HepG2 (cell line): ENCODE measurements around the gene BBIP1. TPM values are rescaled to one million over a fixed set of nuclear protein-coding genes. Genes with fewer than 3 reads are reported as not detected.
A peak's percentile ranks its signal among the peaks of the same experiment; 100 is the strongest.

Experiments
- ATAC-seq: fragments of 200-7000 bp; cut with Tn5 transposase; 3 replicates; pipeline ENCODE4 v1.9.1; 2020; ENCODE audit warnings: mild to moderate bottlenecking, moderate library complexity
- BruUV-seq: library from RNA; stranded (reverse); fragments of 400-500 nt; replicated peaks from 2 replicates; lab custom pipeline; 2021; lab: Mats Ljungman, UMichigan
- CTCF ChIA-PET: fragments of 300-600 bp; formaldehyde crosslinking; extraction: SDS; loops from one replicate; lab custom pipeline; 2021; ENCODE audit warnings: low total read pairs, inconsistent platforms, low intra/inter-chr PET ratio; lab: Yijun Ruan, JAX
- POLR2A ChIA-PET: fragments of 350-600 bp; sonication (Branson Sonifier 250); formaldehyde crosslinking; loops from one replicate; lab custom pipeline; 2020; ENCODE audit warnings: antibody characterized with exemption, inconsistent platforms; lab: Yijun Ruan, JAX
- DNase-seq: peaks from one replicate; pipeline ENCODE4 v3.0.0-alpha.2; 2015; ENCODE audit warnings: low spot score
- FAIRE-seq: peaks from 3 replicates; lab custom pipeline; 2011; peaks lifted over from hg19 to GRCh38; lab: Jason Lieb, UNC
- H2AFZ ChIP-seq: one replicate; pipeline ENCODE4 v1.6.1; 2011; ENCODE audit warnings: low read length, inconsistent platforms
- H3K27ac ChIP-seq: fragments of 300-600 bp; 3 replicates; pipeline ENCODE4 v1.8.0; 2011; ENCODE audit warnings: mixed run types, mild to moderate bottlenecking, mixed read lengths, low read length, inconsistent platforms; ENCODE audit not compliant: insufficient read depth; ENCODE audit errors: extremely low read length
- H3K27me3 ChIP-seq, 2 experiments: fragments of 200-600 bp in 1 of 2; 2 replicates in 1 of 2; 3 replicates in 1 of 2; pipeline versions ENCODE4 v1.6.0 to v1.8.0; 2011; ENCODE audit warnings: low read length in 2 of 2, mild to moderate bottlenecking in 2 of 2, moderate library complexity in 2 of 2, inconsistent platforms in 1 of 2; ENCODE audit not compliant: insufficient read depth in 2 of 2, control insufficient read depth in 1 of 2
- H3K36me3 ChIP-seq, 2 experiments: fragments of 200-600 bp in 1 of 2; replicated peaks in 1 of 2; 2 replicates in 1 of 2; 3 replicates in 1 of 2; pipeline versions ENCODE4 v1.5.1 to v1.8.0; 2011; ENCODE audit warnings: low read length in 2 of 2, inconsistent platforms in 1 of 2; ENCODE audit not compliant: insufficient read depth in 2 of 2, control insufficient read depth in 1 of 2
- H3K4me1 ChIP-seq: 2 replicates; pipeline ENCODE4 v1.5.1; 2012; ENCODE audit warnings: low read length, inconsistent platforms; ENCODE audit not compliant: insufficient read depth
- H3K4me2 ChIP-seq: 2 replicates; pipeline ENCODE4 v1.6.0; 2011; ENCODE audit warnings: low read depth, low read length, inconsistent platforms
- H3K4me3 ChIP-seq, 3 experiments: fragments of 200-600 bp in 1 of 3; sonication (generic), shearing (Covaris generic) in 1 of 3; replicated peaks in 1 of 3; 2 replicates each; pipeline ENCODE4 v1.5.1; 2011 to 2016; ENCODE audit warnings: low read length in 3 of 3, inconsistent platforms in 2 of 3, low read depth in 2 of 3, mild to moderate bottlenecking in 2 of 3, control low read depth in 1 of 3, mixed read lengths in 1 of 3; ENCODE audit not compliant: insufficient read depth in 1 of 3
- H3K79me2 ChIP-seq: one replicate; pipeline ENCODE4 v1.6.1; 2011; ENCODE audit warnings: low read length, inconsistent platforms; ENCODE audit not compliant: insufficient read depth
- H3K9ac ChIP-seq: 2 replicates; pipeline ENCODE4 v1.6.0; 2011; ENCODE audit warnings: mild to moderate bottlenecking, low read depth, low read length, inconsistent platforms; ENCODE audit not compliant: insufficient read depth
- H3K9me3 ChIP-seq: 2 replicates; pipeline ENCODE4 v1.5.1; 2012; ENCODE audit warnings: mild to moderate bottlenecking, low read length
- H4K20me1 ChIP-seq: 2 replicates; pipeline ENCODE4 v1.6.0; 2011; ENCODE audit warnings: inconsistent platforms, mild to moderate bottlenecking, low read length, moderate library complexity; ENCODE audit not compliant: insufficient read depth
- AKNA ChIP-seq: sonication (generic); formaldehyde crosslinking; IDR thresholded peaks from 2 replicates; pipeline ENCODE4 v1.4.0; 2020; ENCODE audit warnings: missing genetic modification reagents, borderline replicate concordance
- ATF7 ChIP-seq, 2 experiments: fragments of 450-650 bp in 1 of 2; sonication (generic) in 1 of 2; formaldehyde crosslinking in 1 of 2; IDR thresholded peaks; 2 replicates each; pipeline versions ENCODE4 v1.4.0 to v1.6.1; 2016 to 2020; ENCODE audit warnings: antibody characterized with exemption in 1 of 2, mild to moderate bottlenecking in 1 of 2, missing genetic modification reagents in 1 of 2
- ATM ChIP-seq: fragments of 450-650 bp; IDR thresholded peaks from 2 replicates; pipeline ENCODE4 v1.7.1; 2017; ENCODE audit warnings: mild to moderate bottlenecking, borderline replicate concordance
- HNRNPUL1 ChIP-seq: fragments of 200-400 bp; formaldehyde crosslinking; IDR thresholded peaks from 2 replicates; pipeline ENCODE4 v1.6.1; 2017; ENCODE audit warnings: low read depth, mild to moderate bottlenecking, low read length, moderate library complexity
- ZFX ChIP-seq: sonication (generic); formaldehyde crosslinking; IDR thresholded peaks from 2 replicates; pipeline ENCODE4 v1.4.0; 2020; ENCODE audit warnings: mild to moderate bottlenecking, low read depth, missing genetic modification reagents, moderate library complexity
- WGBS: methylation state at CpG from one replicate; pipeline ENCODE4 v1.1.6; 2017; ENCODE audit warnings: low lambda C conversion rate; 5-methylcytosine and 5-hydroxymethylcytosine counted together
- in situ Hi-C: cut with HindIII; loops from 2 replicates; pipeline ENCODE4 v1.10.0; 2017; ENCODE audit warnings: low pct_unique_long_range_greater_than_20kb; ENCODE audit not compliant: extremely low pct_ligation_motif_present
- intact Hi-C: fragments of 100-400 bp; cut with micrococcal nuclease; formaldehyde crosslinking; loops from one replicate; pipeline ENCODE4 v1.10.0; 2022; ENCODE audit not compliant: unreplicated experiment
- polyA plus RNA-seq, 8 experiments: library from polyadenylated mRNA; depleted of rRNA in 3 of 8; stranded (reverse) in 7 of 8; unstranded in 1 of 8; fragments of >200 nt; fragmentation: Illumina TruSeq in 4 of 8; extraction: Trizol in 4 of 8; gene quantifications; 2 replicates each; pipeline versions ENCODE4 v1.2.1 to v1.2.3, GENCODE V29; 2011 to 2016; ENCODE audit warnings: low read depth in 4 of 8, missing spikeins in 1 of 8, mixed read lengths in 1 of 8; ENCODE audit not compliant: insufficient read depth in 1 of 8
- total RNA-seq, 5 experiments: library from RNA; depleted of rRNA; stranded (reverse); fragments of >200 nt; fragmentation: Illumina TruSeq; extraction: Trizol; gene quantifications; 2 replicates each; pipeline ENCODE4 v1.2.3, GENCODE V29; 2016; ENCODE audit warnings: low read depth in 1 of 5

The BBIP1 gene
- total and polyA plus RNA-seq, 2 of the 13 experiments (the other 11 are each of a cell fraction or from before 2014, with no cell fraction given) = 18.3 to 24.1 TPM

- FAIRE-seq = no peak
- CTCF ChIA-PET = no interaction called here
- in situ Hi-C loops = loop anchor here (5.0 kb wide), 1 partner anchor 96 kb away; no protein-coding TSS in a partner anchor
These were observed 15.4 kb downstream of the BBIP1 start for GRCh38 chr10:110903280-110904278.

More at GRCh38 chr10:110903280-110904278, 15.4 kb downstream of the BBIP1 start:
- 90% methylated on average over 3 of the region's 3 CpGs for WGBS
- DNase-seq = no peak
- 0 out of 5 replicates have a peak, but pooled peaks cover 0 to 3% of the 10 kb centered on the region in 2 experiments for H3K36me3 ChIP-seq
- no peaks in the 10 kb centered on the region for H3K79me2 ChIP-seq
- TSS peak; percentile 7 for BruUV-seq
- no peak overlapping the region for H3K4me2 ChIP-seq
- H3K4me3 ChIP-seq = no peak overlapping the region
- POLR2A ChIA-PET = interaction anchor here (3.1 kb wide), 1 partner anchor 15 kb away, joined by 24 read pairs; the partner anchor contains the start of genes BBIP1 and SHOC2
- no peaks in the 10 kb centered on the region for H3K9me3 ChIP-seq
- H3K9ac ChIP-seq = no peak overlapping the region
- H2AFZ ChIP-seq = no peak overlapping the region
- TF ChIP-seq AKNA (no peak), ATM (no peak), ZFX (CRISPR knock-in tag) (no peak), ATF7 (IDR thresholded peaks at IDR 0.05) (peak; percentile 55; the same call in 1 of the 2 replicates), ATF7 (CRISPR knock-in tag; IDR thresholded peaks at IDR 0.05) (no peak), HNRNPUL1 (no peak)
- TF ChIP-seq, all 625 proteins: peak for 1
- H3K27ac ChIP-seq = no peak overlapping the region
- no peaks in the 10 kb centered on the region for H3K4me1 ChIP-seq
- intact Hi-C loops = no loop called here
- no peak; the same call in 2 of the 3 replicates for ATAC-seq
- H3K27me3 ChIP-seq = no peaks in the 10 kb centered on the region
- H4K20me1 ChIP-seq = no peaks in the 10 kb centered on the region
